B cell (primary cell): ENCODE results near the gene XXYLT1. TPM values are rescaled to one million over a fixed set of nuclear protein-coding genes. Genes with fewer than 3 reads are reported as not detected.

ENCODE experiments used
- ATAC-seq: fragments of 200-7000 bp; cut with Tn5 transposase; one replicate; pipeline ENCODE4 v1.10.0; 2021; ENCODE audit warnings: low read depth, mild to moderate bottlenecking, moderate number of reproducible peaks, moderate library complexity
- CTCF ChIA-PET: fragments of 350-600 bp; sonication (Branson Sonifier 250); formaldehyde crosslinking; loops from one replicate; lab custom pipeline; 2021; ENCODE audit warnings: antibody characterized with exemption, inconsistent platforms; lab: Charles Lee
- POLR2A ChIA-PET: fragments of 350-600 bp; sonication (Branson Sonifier 250); formaldehyde crosslinking; loops from one replicate; lab custom pipeline; 2021; ENCODE audit warnings: antibody characterized with exemption; lab: Charles Lee
- DNase-seq: peaks from one replicate; pipeline ENCODE4 v3.0.0; 2013
- H2AFZ ChIP-seq: 2 replicates; pipeline ENCODE4 v1.6.1; 2012; ENCODE audit warnings: mild to moderate bottlenecking, low read depth, low read length; ENCODE audit not compliant: insufficient read depth, poor library complexity, severe bottlenecking
- H3K27ac ChIP-seq, 2 donors: 1 replicate in 1 of 2; 2 replicates in 1 of 2; pipeline ENCODE4 v1.5.1; 2012 to 2013; ENCODE audit warnings: low read length in 2 of 2, mild to moderate bottlenecking in 2 of 2, moderate library complexity in 1 of 2
- H3K27me3 ChIP-seq, 4 experiments: fragments of 200-600 bp in 1 of 4; sonication (generic) in 1 of 4; replicated peaks in 1 of 4; 1 replicate in 2 of 4; 2 replicates in 2 of 4; pipeline versions ENCODE4 v1.6.1 to v1.7.0; 2013 to 2016; ENCODE audit warnings: low read length in 3 of 4, mild to moderate bottlenecking in 2 of 4, mixed read lengths in 1 of 4, moderate library complexity in 1 of 4; ENCODE audit not compliant: insufficient read depth in 4 of 4, control insufficient read depth in 3 of 4; ENCODE audit errors: control extremely low read depth in 1 of 4
- H3K36me3 ChIP-seq, 2 experiments: replicated peaks in 1 of 2; 1 replicate in 1 of 2; 2 replicates in 1 of 2; pipeline versions ENCODE4 v1.6.1 to v1.7.1; 2013; ENCODE audit warnings: low read length in 1 of 2; ENCODE audit not compliant: insufficient read depth in 2 of 2, control insufficient read depth in 1 of 2; ENCODE audit errors: control extremely low read depth in 1 of 2, extremely low read depth in 1 of 2
- H3K4me1 ChIP-seq, 2 donors: fragments of 200-600 bp in 1 of 2; sonication (generic) in 1 of 2; 1 replicate in 1 of 2; 2 replicates in 1 of 2; pipeline versions ENCODE4 v1.5.1 to v1.6.1; 2013 to 2017; ENCODE audit warnings: low read length in 2 of 2; ENCODE audit not compliant: control insufficient read depth in 2 of 2, insufficient read depth in 2 of 2
- H3K4me2 ChIP-seq: replicated peaks from 2 replicates; pipeline ENCODE3; 2012; ENCODE audit warnings: mild to moderate bottlenecking, low read depth, low read length; ENCODE audit not compliant: poor library complexity, severe bottlenecking
- H3K4me3 ChIP-seq, 5 experiments: fragments of 200-600 bp in 1 of 5; sonication (generic) in 1 of 5; 1 replicate in 3 of 5; 2 replicates in 2 of 5; pipeline versions ENCODE4 v1.5.1 to v1.7.0; 2011 to 2016; ENCODE audit warnings: low read length in 4 of 5, mild to moderate bottlenecking in 4 of 5, low read depth in 2 of 5, control low read depth in 1 of 5, moderate library complexity in 1 of 5; ENCODE audit not compliant: insufficient read depth in 1 of 5; ENCODE audit errors: control extremely low read depth in 1 of 5, extremely low read depth in 1 of 5
- H3K79me2 ChIP-seq: fragments of 200-600 bp; sonication (generic); one replicate; pipeline ENCODE4 v1.6.0; 2016; ENCODE audit warnings: low read length; ENCODE audit not compliant: control insufficient read depth, insufficient read depth
- H3K9ac ChIP-seq: fragments of 200-600 bp; sonication (generic); 2 replicates; pipeline ENCODE4 v1.6.1; 2017; ENCODE audit warnings: mild to moderate bottlenecking, low read length, moderate library complexity
- H3K9me3 ChIP-seq, 3 donors: one replicate each; pipeline versions ENCODE4 v1.6.1 to v1.7.1; 2013; ENCODE audit warnings: low read length in 2 of 3; ENCODE audit not compliant: control insufficient read depth in 2 of 3, insufficient read depth in 1 of 3; ENCODE audit errors: control extremely low read depth in 1 of 3
- H4K20me1 ChIP-seq: 2 replicates; pipeline ENCODE4 v1.6.0; 2012; ENCODE audit warnings: mild to moderate bottlenecking, low read length; ENCODE audit not compliant: insufficient read depth, control insufficient read depth, poor library complexity, severe bottlenecking
- H3K27ac Mint-ChIP-seq: one replicate; pipeline ENCODE4 v1.8.0; 2021; ENCODE audit warnings: mixed read lengths
- H3K27me3 Mint-ChIP-seq: one replicate; pipeline ENCODE4 v1.8.0; 2021; ENCODE audit warnings: mixed read lengths
- H3K4me1 Mint-ChIP-seq: one replicate; pipeline ENCODE4 v1.8.0; 2021; ENCODE audit warnings: mixed read lengths
- H3K4me3 Mint-ChIP-seq: one replicate; pipeline ENCODE4 v1.8.0; 2021; ENCODE audit warnings: mixed read lengths
- H3K9me3 Mint-ChIP-seq: one replicate; pipeline ENCODE4 v1.8.0; 2022; ENCODE audit warnings: mixed read lengths; ENCODE audit not compliant: insufficient read depth
- EZH2 ChIP-seq: IDR thresholded peaks from 2 replicates; pipeline ENCODE4 v1.6.1; 2012; ENCODE audit warnings: borderline replicate concordance, low read depth, mild to moderate bottlenecking, moderate library complexity, low read length; ENCODE audit not compliant: insufficient read depth, poor library complexity, severe bottlenecking
- WGBS: methylation state at CpG from one replicate; pipeline ENCODE4 v1.1.5; 2013; ENCODE audit warnings: missing lambda C conversion rate; ENCODE audit not compliant: insufficient coverage; 5-methylcytosine and 5-hydroxymethylcytosine counted together
- intact Hi-C: fragments of 100-400 bp; cut with micrococcal nuclease; formaldehyde crosslinking; loops from one replicate; pipeline ENCODE4 v1.10.0; 2022
- polyA plus RNA-seq: library from polyadenylated mRNA; depleted of rRNA; stranded (reverse); fragments of >200 nt; gene quantifications from 2 replicates; pipeline ENCODE4 v1.2.3, GENCODE V29; 2012
- total RNA-seq, 2 donors: library from RNA; stranded (reverse); fragments of 120-200 nt in 1 of 2; gene quantifications; 1 replicate in 1 of 2; 2 replicates in 1 of 2; pipeline versions ENCODE4 v1.2.3 to v1.2.4, GENCODE V29; 2013 to 2022
- TF ChIP-seq, protein P1 (sequence below): fragments of 200-600 bp; IDR thresholded peaks from one replicate; pipeline ENCODE4 v1.8.0; 2022; ENCODE audit warnings: antibody characterized with exemption, mild to moderate bottlenecking

Gene XXYLT1
- total and polyA plus RNA-seq, 2 donors (not counting 1 experiment from before 2014, with no cell fraction given) = 2.6 to 11.2 TPM

DNA sequence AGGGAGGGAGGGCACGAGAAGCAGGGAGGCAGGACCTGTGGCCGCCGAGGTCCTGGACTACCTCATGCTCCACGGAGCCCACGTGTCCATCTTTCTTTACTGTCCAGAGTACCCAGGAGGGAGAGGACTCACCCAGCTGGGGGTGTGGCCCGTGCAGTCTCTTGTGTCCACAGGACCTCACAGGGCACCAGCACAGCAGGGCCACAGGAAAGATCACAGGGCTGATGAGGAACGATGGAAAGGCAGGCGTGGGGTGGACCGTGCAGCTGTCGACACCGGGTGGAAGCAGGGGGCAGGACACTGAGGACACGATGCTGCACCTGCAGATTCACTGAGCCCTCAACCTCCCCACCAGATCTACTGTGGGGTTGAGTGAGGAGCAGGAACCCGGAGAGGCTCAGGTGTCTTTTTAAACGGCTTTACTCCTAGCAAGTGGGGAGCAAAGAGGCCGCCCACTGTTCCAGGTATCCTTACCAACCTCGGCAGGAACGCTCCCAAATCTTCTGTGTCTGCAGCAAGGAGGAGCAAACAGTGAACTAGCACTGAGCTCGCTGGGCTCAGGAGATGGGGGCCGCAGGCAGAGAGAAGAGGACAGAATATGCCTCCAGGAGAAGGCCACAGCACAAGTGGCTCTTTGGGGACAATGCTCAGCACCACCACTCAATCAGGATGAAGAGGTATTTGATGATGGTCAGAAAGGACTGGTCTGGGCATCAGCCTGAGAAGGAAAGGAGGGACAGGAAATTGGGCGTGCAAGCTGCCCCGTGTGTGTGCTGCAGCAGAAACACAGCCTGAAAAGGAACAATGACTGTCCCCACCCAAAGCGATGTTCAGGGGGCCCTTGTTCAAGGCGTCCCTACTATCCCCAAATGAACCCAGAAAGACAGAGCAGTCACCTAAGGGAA, 198.8 kb downstream of the XXYLT1 start:
- Mint-ChIP-seq H3K9me3 (no peaks in the 10 kb centered on the region), H3K27me3 (no peaks in the 10 kb centered on the region), H3K27ac (no peak overlapping the region), H3K4me3 (no peak overlapping the region), H3K4me1 (peaks cover 8% of the 10 kb centered on the region)
- no peaks in the 10 kb centered on the region for H4K20me1 ChIP-seq
- intact Hi-C loops = no loop called here
- H3K4me3 ChIP-seq = no peak overlapping the region
- peaks cover 16 to 32% of the 10 kb centered on the region in 2 donors for H3K4me1 ChIP-seq
- H3K4me2 ChIP-seq = no peak overlapping the region
- TF ChIP-seq EZH2 = no peak
- TF ChIP-seq, protein P1, sequence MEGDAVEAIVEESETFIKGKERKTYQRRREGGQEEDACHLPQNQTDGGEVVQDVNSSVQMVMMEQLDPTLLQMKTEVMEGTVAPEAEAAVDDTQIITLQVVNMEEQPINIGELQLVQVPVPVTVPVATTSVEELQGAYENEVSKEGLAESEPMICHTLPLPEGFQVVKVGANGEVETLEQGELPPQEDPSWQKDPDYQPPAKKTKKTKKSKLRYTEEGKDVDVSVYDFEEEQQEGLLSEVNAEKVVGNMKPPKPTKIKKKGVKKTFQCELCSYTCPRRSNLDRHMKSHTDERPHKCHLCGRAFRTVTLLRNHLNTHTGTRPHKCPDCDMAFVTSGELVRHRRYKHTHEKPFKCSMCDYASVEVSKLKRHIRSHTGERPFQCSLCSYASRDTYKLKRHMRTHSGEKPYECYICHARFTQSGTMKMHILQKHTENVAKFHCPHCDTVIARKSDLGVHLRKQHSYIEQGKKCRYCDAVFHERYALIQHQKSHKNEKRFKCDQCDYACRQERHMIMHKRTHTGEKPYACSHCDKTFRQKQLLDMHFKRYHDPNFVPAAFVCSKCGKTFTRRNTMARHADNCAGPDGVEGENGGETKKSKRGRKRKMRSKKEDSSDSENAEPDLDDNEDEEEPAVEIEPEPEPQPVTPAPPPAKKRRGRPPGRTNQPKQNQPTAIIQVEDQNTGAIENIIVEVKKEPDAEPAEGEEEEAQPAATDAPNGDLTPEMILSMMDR = no peak
- ChIA-PET CTCF (interaction anchor here (0.9 to 1.7 kb wide), 2 partner anchors 34 to 232 kb away, joined by 3 read pairs; no protein-coding TSS in a partner anchor), POLR2A (no interaction called here)
- H3K79me2 ChIP-seq = no peaks in the 10 kb centered on the region
- WGBS = 96% methylated on average over 16 of the region's 23 CpGs
- H3K27me3 ChIP-seq = no peaks in the 10 kb centered on the region
- no peaks in the 10 kb centered on the region for H3K9me3 ChIP-seq
- no peak overlapping the region for H3K9ac ChIP-seq
- H2AFZ ChIP-seq = no peak overlapping the region
- ATAC-seq (no peak), DNase-seq (no peak)
- H3K27ac ChIP-seq = no peak overlapping the region
- H3K36me3 ChIP-seq = peaks cover 0 to 5% of the 10 kb centered on the region in 2 experiments
